IPS-18c (cell line): ENCODE data around the gene SIRT7.
A peak's percentile ranks its signal among the peaks of the same experiment; 100 is the strongest.

Source experiments
- H3K4me3 ChIP-seq: 2 replicates; pipeline ENCODE4 v1.7.0; 2013; ENCODE audit warnings: low read depth, mild to moderate bottlenecking, low read length, moderate library complexity; ENCODE audit not compliant: insufficient read depth
- H3K9me3 ChIP-seq: one replicate; pipeline ENCODE4 v1.6.1; 2013; ENCODE audit warnings: mild to moderate bottlenecking, low read length, moderate library complexity; ENCODE audit not compliant: control insufficient read depth, insufficient read depth

Gene SIRT7, protein sequence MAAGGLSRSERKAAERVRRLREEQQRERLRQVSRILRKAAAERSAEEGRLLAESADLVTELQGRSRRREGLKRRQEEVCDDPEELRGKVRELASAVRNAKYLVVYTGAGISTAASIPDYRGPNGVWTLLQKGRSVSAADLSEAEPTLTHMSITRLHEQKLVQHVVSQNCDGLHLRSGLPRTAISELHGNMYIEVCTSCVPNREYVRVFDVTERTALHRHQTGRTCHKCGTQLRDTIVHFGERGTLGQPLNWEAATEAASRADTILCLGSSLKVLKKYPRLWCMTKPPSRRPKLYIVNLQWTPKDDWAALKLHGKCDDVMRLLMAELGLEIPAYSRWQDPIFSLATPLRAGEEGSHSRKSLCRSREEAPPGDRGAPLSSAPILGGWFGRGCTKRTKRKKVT

GRCh38 chr17:81917565-81918332 lies at the start of gene SIRT7:
Gene SIRT7, minus strand, starts transcription at chr17:81918176. Its CDS starts 45 bp downstream, at chr17:81918131.
- peak within 1 kb of the TSS; percentile 82 for H3K4me3 ChIP-seq

DNA sequence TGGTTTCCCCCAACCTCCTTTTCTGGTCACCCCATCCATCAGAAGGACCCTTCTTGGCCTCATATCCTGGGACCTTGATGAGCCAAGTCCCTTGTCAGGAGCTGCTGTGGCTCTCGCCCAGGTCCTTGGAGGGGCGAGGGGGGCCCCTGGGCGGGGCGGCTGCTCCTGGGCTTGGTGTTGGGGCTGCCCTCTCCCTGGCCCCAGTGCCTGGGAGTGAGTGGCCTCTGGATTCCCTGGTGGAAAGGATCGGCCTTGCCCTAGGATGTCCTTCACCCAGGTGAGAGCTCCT lies 49.2 kb upstream of the SIRT7 start:
- no peak overlapping the region for H3K4me3 ChIP-seq
- H3K9me3 ChIP-seq, result no peaks in the 10 kb centered on the region

More at GRCh38 chr17:81917565-81918332, at the start of gene SIRT7:
- no peaks in the 10 kb centered on the region for H3K9me3 ChIP-seq

- Histone ChIP-seq H3K4me3 (no peak overlapping the region), H3K9me3 (no peaks in the 10 kb centered on the region)
Measured at GRCh38 chr17:81966343-81967243, 48.6 kb upstream of the SIRT7 start.

GRCh38 chr17:81964081-81964849 lies 46.3 kb upstream of the SIRT7 start:
- H3K4me3 ChIP-seq, result no peak overlapping the region

GRCh38 chr17:81962499-81963441 lies 44.8 kb upstream of the SIRT7 start:
- Histone ChIP-seq H3K4me3 (no peak overlapping the region), H3K9me3 (no peaks in the 10 kb centered on the region)

More at GRCh38 chr17:81964081-81964849, 46.3 kb upstream of the SIRT7 start:
- no peaks in the 10 kb centered on the region for H3K9me3 ChIP-seq

GRCh38 chr17:81961521-81962498 lies 43.8 kb upstream of the SIRT7 start:
- peak overlapping the region; percentile 41 for H3K4me3 ChIP-seq
- no peaks in the 10 kb centered on the region for H3K9me3 ChIP-seq

- peak within 1 kb of the TSS; percentile 41 for H3K4me3 ChIP-seq
Measured at GRCh38 chr17:81961087-81961511, 43.1 kb upstream of the SIRT7 start, which contains the start of gene NOTUM. Gene NOTUM, minus strand, starts transcription at chr17:81961187. Its CDS starts 278 bp downstream, at chr17:81960909.

DNA sequence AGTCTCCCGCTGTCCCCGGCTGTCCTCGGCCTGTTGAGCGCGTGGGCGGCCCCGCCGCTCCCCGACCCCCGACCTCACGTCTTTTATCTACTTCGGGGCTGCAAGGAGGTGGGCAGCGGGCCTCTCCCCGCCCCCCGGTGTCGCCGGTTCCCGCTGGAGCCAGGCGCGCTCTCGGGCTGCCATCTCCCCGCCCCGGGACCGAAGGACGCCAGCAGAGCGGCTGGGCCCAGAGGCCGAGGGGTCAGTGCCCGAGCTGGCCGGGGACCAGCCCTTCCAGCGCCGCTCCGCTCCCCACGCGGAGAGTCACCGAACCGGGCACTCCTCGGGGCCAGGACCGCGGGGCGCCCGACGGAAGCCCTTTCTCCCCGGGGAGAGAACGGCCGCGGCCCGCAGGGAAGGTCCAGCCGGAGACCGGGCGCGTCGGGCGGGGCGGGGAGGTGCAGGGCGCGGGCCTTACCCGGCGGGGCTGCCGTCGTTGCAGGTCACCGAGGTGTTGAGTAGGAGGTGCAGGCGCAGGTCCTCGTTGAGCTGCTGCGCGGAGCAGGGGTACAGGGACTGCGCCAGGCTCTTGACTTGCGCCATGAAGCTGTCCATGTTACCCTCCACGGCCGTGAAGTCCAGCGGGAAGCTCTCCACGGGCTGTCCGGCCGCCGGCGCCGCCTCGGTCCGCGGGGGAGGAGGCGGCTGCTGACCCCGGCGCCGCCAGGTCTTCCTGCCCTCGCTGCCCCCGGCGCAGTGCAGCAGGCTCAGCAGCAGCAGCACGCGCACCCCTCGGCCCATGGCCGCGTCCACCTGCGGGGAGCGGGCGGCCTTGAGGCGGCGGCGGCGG lies 42.4 kb upstream of the SIRT7 start:
- peak overlapping the region; percentile 38 for H3K4me3 ChIP-seq
- H3K9me3 ChIP-seq, result no peaks in the 10 kb centered on the region

More at GRCh38 chr17:81961087-81961511, 43.1 kb upstream of the SIRT7 start, which contains the start of gene NOTUM:
- H3K9me3 ChIP-seq, result no peaks in the 10 kb centered on the region

DNA sequence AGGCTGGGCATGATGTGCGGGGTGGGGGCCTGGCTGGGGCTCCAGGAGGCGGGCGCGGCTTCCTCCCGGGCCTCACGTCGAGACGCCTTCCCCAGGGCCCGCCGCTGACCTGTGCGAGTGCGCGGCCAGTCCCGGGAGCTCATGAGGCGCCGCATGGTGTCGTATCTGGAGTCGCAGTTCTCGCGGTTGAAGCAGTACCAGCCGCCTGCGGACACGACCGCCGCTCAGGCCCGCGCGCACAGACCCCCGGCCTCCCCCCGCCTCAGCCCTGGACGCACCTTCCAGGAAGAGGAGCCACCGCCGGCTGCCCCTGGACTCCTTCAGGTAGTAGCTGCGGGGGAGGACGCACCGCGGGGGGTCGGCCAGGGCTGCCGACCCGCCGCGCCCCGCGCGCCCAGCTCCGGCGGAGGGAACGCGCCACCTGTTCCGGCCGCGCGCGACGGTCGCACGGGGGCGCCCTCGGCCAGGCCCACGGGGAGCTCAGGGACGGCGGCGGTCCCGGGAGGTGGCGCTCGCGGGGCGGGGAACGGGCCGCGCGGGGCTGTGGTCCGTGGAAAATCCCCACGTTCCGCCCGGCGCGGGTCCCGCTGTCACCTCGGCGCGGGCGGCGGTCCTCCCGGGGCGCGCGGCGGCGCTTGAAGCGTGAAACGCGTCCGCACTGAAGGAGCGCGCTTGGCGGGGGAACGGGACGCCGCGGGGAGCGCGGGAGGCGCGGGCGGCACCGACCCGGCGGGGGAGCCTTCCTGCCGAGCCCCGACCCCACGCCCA lies 41.6 kb upstream of the SIRT7 start:
- Histone ChIP-seq H3K9me3 (no peaks in the 10 kb centered on the region), H3K4me3 (peak overlapping the region; percentile 41)

DNA sequence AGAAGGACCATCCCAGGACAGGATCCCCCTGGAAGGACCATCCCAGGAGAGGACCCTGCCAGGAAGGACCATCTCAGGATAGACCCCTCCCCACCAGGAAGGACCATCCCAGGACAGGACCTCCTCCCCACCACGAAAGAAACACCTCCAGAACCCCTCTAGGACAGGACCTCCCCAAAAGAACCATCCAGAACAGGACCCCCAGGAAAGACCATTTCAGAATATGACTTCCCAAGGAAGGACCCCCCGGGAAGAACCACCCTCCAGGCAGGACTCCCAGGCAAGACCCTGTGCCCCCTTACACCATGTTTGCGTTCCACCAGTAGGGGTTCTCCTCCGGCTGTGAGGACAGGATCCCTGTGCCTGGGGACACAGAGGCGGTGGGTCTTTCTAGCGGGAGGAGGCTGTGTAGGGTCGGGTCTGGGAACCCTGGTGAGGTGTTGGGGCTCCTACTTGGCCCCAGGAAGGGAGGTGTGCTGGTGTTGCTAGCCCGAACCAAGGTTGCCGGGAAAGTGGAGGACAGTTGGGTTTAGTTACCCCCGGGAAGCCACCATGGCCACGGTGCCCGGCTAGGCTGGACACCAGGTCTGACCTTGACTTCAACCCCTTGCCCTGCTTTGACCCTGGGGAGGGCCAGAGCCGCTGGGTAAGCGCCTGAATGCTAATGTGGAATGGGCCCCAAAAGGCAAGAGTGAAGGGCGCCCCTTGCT lies 40.8 kb upstream of the SIRT7 start:
- no peaks in the 10 kb centered on the region for H3K9me3 ChIP-seq
- no peak overlapping the region; the same call in 1 of the 2 replicates for H3K4me3 ChIP-seq

GRCh38 chr17:81957691-81958432 lies 39.9 kb upstream of the SIRT7 start:
- Histone ChIP-seq H3K4me3 (no peak overlapping the region), H3K9me3 (peaks cover 2% of the 10 kb centered on the region)
